HG03064 (cell line): ENCODE results near the gene FARP2.
A peak's percentile ranks its signal among the peaks of the same experiment; 100 is the strongest.
"Not testable (repeated sequence)": the region's sequence is repeated elsewhere in the genome, so short reads cannot be mapped to it uniquely, and the experiment has no call there.

Source experiments
- ATAC-seq: cut with Tn5 transposase; IDR thresholded peaks from one replicate; pipeline ENCODE4 v1.9.1; 2021; ENCODE audit warnings: low read depth; ENCODE audit not compliant: unreplicated experiment

Gene FARP2

GRCh38 chr2:241500016-241500415 lies 143.9 kb downstream of the FARP2 start:
- no peak for ATAC-seq

GRCh38 chr2:241500431-241500975 lies 144.4 kb downstream of the FARP2 start:
- no peak for ATAC-seq

DNA sequence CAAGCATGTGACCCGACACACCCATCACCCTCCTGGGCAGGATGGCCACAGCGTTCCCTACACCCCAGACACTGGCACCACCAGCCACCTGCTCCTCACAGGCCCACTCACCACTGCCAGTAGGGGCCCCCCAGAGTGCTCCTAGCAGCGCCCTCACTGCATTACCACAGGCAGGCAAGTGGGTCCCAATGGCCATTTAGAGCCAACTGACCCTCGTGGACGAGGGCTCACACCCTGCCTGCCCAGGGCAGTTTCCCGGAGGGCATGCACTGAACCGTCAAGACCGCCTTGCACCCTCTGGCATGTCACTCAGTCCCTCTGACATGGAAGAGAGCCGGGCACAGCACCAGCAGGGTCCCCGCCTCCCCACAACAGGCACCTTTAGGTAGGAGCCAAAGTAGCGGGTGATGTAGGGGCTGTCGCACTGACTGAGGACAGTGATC lies 145.0 kb downstream of the FARP2 start:
- no peak for ATAC-seq

- no peak for ATAC-seq
These were observed 145.5 kb downstream of the FARP2 start for GRCh38 chr2:241501551-241501950.

GRCh38 chr2:241502281-241502680 lies 146.2 kb downstream of the FARP2 start:
- no peak for ATAC-seq

- no peak for ATAC-seq
These were observed 147.8 kb downstream of the FARP2 start for GRCh38 chr2:241503776-241504392.

GRCh38 chr2:241505086-241505780 lies 149.1 kb downstream of the FARP2 start:
- ATAC-seq = no peak

DNA sequence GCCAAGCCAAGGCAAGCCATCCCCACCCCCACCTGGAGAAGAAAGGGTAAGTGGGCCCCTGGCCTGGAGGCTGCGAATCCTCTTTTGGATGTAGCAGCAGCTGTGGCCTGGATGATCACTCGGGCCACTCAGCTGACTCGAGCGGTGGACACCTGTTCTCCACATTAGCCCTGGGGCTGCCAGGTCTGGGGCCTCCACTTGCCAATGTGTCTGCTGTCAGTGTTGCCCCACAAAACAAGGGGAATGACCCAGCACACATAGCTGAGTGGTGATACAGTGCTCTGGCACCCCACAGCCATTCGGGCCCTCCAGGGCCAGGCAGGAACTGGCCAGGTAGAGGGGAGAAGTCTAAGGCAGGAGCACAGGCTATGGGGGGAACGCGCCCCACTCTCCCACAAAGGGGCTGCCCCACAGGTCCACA lies 149.7 kb downstream of the FARP2 start:
- no peak for ATAC-seq

DNA sequence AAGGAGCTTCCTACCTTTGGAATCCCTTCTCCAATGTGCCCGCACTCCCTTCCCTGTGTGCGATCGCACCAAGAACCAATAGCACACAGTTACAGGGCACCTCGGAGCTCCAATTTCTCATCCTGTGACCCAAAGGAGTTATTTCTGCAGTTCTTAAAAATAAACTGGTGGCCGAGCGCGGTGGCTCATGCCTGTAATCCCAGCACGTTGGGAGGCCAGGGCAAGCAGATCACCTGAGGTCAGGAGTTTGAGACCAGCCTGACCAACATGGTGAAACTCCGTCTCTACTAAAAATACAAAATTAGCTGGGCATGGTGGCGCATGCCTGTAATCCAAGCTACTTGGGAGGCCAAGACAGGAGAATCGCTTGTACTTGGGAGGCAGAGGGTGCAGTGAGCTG lies 150.2 kb downstream of the FARP2 start:
- ATAC-seq = not testable (repeated sequence)

DNA sequence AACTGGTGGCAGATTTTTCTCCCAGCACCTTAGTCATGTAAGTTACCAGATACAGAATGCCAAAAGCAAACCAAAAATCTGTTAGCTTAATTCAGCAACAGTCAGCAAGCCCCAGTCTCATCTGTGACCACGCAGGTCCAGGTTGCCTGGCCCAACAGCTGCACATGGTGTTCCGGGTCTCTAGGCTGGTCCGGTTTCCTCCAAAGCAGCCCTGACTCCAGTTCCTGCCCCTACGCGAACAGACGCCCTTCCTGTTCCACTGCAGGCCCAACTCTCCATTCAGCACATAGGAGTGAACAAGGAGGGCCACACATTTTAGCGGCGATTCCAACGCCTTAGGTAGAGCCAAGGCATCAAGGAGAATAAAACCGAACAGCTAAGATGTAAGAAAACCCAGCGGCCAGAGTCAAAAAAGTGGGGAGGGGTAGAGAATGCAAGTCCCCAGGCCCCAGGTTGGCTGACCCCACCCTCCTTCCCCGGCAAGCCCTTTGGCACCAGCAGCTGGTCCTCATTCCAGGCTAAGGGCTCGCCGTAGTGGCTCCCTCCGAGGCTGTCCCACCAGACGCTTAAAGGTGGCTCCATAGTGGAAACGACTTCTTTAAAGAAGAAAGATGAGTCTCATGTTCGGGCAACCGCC lies 150.8 kb downstream of the FARP2 start:
- no peak for ATAC-seq

DNA sequence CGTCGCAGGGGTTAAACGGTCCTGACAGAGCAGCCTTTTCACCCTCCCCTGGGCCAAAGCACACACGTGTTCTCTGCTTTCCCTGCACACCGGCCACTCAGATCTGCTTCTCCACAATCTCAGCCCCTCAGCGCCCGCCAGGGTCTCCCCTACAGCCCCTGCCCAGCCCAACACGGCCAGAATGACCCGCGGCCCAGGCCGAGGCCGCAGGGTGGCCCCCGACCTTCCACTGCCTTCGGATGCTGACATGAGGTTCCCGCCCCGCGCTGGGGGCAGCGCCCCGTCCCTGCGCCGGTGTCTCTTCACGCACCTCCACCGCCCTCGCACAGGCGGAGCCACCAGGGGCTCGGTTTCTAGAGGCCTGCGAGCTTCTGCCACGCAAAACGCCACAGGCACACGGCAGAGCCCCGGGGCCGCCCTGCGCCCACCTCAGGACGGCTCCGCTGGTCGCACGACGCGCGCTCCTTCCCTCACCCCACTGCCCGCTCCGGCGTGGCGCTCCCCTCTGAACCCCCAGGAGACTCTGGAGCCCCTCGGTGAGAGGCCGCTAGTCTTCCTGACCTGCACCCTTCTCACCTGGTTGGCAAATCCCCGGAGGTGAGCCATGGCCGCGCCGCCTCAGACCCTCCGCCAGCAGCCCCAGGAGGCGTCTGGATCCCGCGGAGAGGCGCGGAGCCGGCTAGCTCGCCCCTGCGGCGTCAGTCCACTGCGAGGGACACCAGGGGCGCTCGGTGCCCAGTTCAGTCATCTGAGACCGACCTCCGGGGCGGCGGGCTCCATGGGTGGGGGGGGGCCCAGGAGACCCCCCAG lies 151.6 kb downstream of the FARP2 start:
- ATAC-seq = peak; percentile 20

- ATAC-seq = peak; percentile 87
These were observed 152.4 kb downstream of the FARP2 start, which contains the start of gene STK25 for GRCh38 chr2:241508240-241509154. STK25 (minus strand) TSS chr2:241508584; CDS start chr2:241508035, 549 bp downstream.

GRCh38 chr2:241509155-241509784 lies 153.2 kb downstream of the FARP2 start:
- ATAC-seq = no peak

GRCh38 chr2:241511091-241511741 lies 155.1 kb downstream of the FARP2 start:
- ATAC-seq = no peak

DNA sequence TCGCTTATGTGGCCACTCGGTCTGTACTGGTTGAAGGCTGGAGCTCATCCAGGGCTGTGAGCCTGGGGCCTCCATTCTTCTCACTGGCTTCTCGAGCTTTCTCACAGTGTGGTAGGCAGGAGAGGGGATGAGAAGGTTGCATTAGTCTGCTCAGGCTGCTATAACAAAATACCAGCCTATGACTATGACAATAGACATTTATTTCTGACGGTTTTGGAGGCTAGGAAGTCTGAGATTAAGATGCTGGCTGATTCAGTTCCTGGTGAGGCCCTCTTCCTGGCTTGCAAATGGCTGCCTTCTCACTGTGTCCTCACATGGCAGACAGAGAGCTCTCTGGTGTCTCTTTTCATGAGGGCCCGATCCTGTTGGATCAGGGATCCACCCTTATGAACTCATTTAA lies 158.5 kb downstream of the FARP2 start:
- ATAC-seq = no peak

DNA sequence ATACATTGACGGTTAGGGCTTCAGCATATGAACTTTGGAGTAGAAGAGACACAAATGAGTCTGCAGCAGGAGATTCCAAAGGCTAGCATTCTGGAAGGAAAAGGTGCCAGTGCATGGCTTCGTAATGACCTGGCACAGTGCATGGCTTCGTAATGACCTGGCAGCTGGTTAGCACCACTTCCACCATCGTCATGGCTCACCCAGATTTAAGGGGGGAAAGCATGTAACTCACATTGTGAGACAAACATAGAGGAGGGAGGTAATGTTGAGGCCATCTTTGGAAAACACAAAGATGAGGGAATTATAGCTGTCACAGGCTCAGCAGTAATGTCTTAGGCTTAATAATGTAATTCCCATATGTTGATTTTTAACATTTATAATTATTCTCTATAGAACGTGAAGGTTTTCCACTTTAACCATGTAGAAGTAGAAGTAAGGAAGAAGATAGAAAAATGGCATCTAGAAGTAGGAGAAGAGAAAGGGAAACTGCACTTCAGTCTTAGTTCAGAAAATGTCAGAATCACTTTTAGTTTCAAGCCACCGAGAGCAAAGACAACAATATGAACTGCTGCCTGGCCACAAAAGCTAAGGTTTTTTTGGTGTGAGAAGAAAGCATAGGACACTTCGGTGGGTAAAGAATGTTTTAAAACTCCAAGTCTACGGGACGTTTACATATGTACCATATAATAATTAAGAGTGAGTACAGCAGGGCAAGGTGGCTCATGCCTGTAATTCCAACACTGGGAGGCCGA lies 159.1 kb downstream of the FARP2 start:
- ATAC-seq = peak; percentile 56

GRCh38 chr2:241516520-241516965 lies 160.5 kb downstream of the FARP2 start:
- ATAC-seq = no peak

- no peak for ATAC-seq
These were observed 161.2 kb downstream of the FARP2 start for GRCh38 chr2:241517297-241517696.
